Activated naive CD4-positive, alpha-beta T cell treated with anti-CD3 and anti-CD28 coated beads, Interleukin-2, amount 10 ng/mL, durations not matched to agents 7 days and 5 days (primary cell): ENCODE results near the gene SUSD1.

Experiments
- CTCF ChIA-PET: fragments of 350-600 bp; sonication (Branson Sonifier 250); formaldehyde crosslinking; loops from one replicate; lab custom pipeline; 2021; ENCODE audit warnings: antibody characterized with exemption; lab: Charles Lee
- DNase-seq: peaks from one replicate; pipeline ENCODE4 v3.0.0-alpha.2; 2020
- H3K27ac Mint-ChIP-seq: one replicate; pipeline ENCODE4 v1.8.0; 2021; ENCODE audit warnings: mild to moderate bottlenecking, moderate library complexity, mixed read lengths
- H3K27me3 Mint-ChIP-seq: one replicate; pipeline ENCODE4 v1.8.0; 2021; ENCODE audit warnings: mild to moderate bottlenecking, mixed read lengths
- H3K36me3 Mint-ChIP-seq: one replicate; pipeline ENCODE4 v1.8.0; 2021; ENCODE audit warnings: mixed read lengths
- H3K4me1 Mint-ChIP-seq: one replicate; pipeline ENCODE4 v1.8.0; 2021; ENCODE audit warnings: mixed read lengths
- H3K4me3 Mint-ChIP-seq: one replicate; pipeline ENCODE4 v1.8.0; 2021; ENCODE audit warnings: mild to moderate bottlenecking, moderate library complexity, mixed read lengths
- H3K9me3 Mint-ChIP-seq: one replicate; pipeline ENCODE4 v1.8.0; 2021; ENCODE audit warnings: mixed read lengths

The SUSD1 gene

GRCh38 chr9:112015149-112015548 lies 159.9 kb downstream of the SUSD1 start:
- Mint-ChIP-seq H3K27me3 (peaks cover 12% of the 10 kb centered on the region), H3K27ac (no peak overlapping the region), H3K4me1 (peaks cover 13% of the 10 kb centered on the region), H3K4me3 (no peak overlapping the region), H3K36me3 (no peaks in the 10 kb centered on the region), H3K9me3 (no peaks in the 10 kb centered on the region)
- CTCF ChIA-PET = interaction anchor here (0.6 to 0.9 kb wide), 2 partner anchors 60 to 199 kb away, joined by 3 to 4 read pairs; no protein-coding TSS in a partner anchor
- no peak for DNase-seq

- Mint-ChIP-seq H3K4me3 (no peak overlapping the region), H3K27ac (no peak overlapping the region), H3K4me1 (peaks cover 15% of the 10 kb centered on the region), H3K9me3 (no peaks in the 10 kb centered on the region), H3K36me3 (no peaks in the 10 kb centered on the region), H3K27me3 (peaks cover 15% of the 10 kb centered on the region)
- no peak for DNase-seq
- CTCF ChIA-PET = no interaction called here
These were observed 161.8 kb downstream of the SUSD1 start for GRCh38 chr9:112013266-112013665.

GRCh38 chr9:112012026-112012902 lies 162.8 kb downstream of the SUSD1 start:
- Mint-ChIP-seq H3K27me3 (peaks cover 17% of the 10 kb centered on the region), H3K4me3 (no peak overlapping the region), H3K36me3 (no peaks in the 10 kb centered on the region), H3K9me3 (no peaks in the 10 kb centered on the region), H3K27ac (no peak overlapping the region), H3K4me1 (peaks cover 21% of the 10 kb centered on the region)
- CTCF ChIA-PET = interaction anchor here (0.6 to 1.0 kb wide), 2 partner anchors 62 to 76 kb away, joined by 3 to 4 read pairs; no protein-coding TSS in a partner anchor
- no peak for DNase-seq

GRCh38 chr9:112011051-112011620 lies 164.0 kb downstream of the SUSD1 start:
- peaks cover 25% of the 10 kb centered on the region for H3K4me1 Mint-ChIP-seq
- DNase-seq = no peak
- no peak overlapping the region for H3K27ac Mint-ChIP-seq
- CTCF ChIA-PET = no interaction called here
- peaks cover 16% of the 10 kb centered on the region for H3K27me3 Mint-ChIP-seq
- no peaks in the 10 kb centered on the region for H3K36me3 Mint-ChIP-seq
- no peaks in the 10 kb centered on the region for H3K9me3 Mint-ChIP-seq
- no peak overlapping the region for H3K4me3 Mint-ChIP-seq

GRCh38 chr9:112010537-112010936 lies 164.6 kb downstream of the SUSD1 start:
- CTCF ChIA-PET = no interaction called here
- Mint-ChIP-seq H3K36me3 (no peaks in the 10 kb centered on the region), H3K4me1 (peaks cover 26% of the 10 kb centered on the region)

GRCh38 chr9:112009656-112010055 lies 165.4 kb downstream of the SUSD1 start:
- DNase-seq = no peak

More at GRCh38 chr9:112010537-112010936, 164.6 kb downstream of the SUSD1 start:
- no peaks in the 10 kb centered on the region for H3K9me3 Mint-ChIP-seq
- H3K27ac Mint-ChIP-seq = no peak overlapping the region
- DNase-seq = no peak
- no peak overlapping the region for H3K4me3 Mint-ChIP-seq
- H3K27me3 Mint-ChIP-seq = peaks cover 21% of the 10 kb centered on the region

GRCh38 chr9:112007575-112008240 lies 167.4 kb downstream of the SUSD1 start:
- H3K4me3 Mint-ChIP-seq = no peak overlapping the region
- H3K27me3 Mint-ChIP-seq = peaks cover 23% of the 10 kb centered on the region
- H3K4me1 Mint-ChIP-seq = peaks cover 41% of the 10 kb centered on the region
- no peaks in the 10 kb centered on the region for H3K36me3 Mint-ChIP-seq
- no peak overlapping the region for H3K27ac Mint-ChIP-seq
- no peak for DNase-seq
- CTCF ChIA-PET = interaction anchor here (1.0 kb wide), 1 partner anchor 17 kb away, joined by 3 read pairs; no protein-coding TSS in a partner anchor
- H3K9me3 Mint-ChIP-seq = no peaks in the 10 kb centered on the region

More at GRCh38 chr9:112009656-112010055, 165.4 kb downstream of the SUSD1 start:
- peaks cover 21% of the 10 kb centered on the region for H3K27me3 Mint-ChIP-seq
- no peak overlapping the region for H3K4me3 Mint-ChIP-seq
- no peak overlapping the region for H3K27ac Mint-ChIP-seq
- H3K9me3 Mint-ChIP-seq = no peaks in the 10 kb centered on the region
- no peaks in the 10 kb centered on the region for H3K36me3 Mint-ChIP-seq
- CTCF ChIA-PET = no interaction called here
- peaks cover 30% of the 10 kb centered on the region for H3K4me1 Mint-ChIP-seq

- DNase-seq = no peak
- CTCF ChIA-PET = no interaction called here
- Mint-ChIP-seq H3K27me3 (peaks cover 19% of the 10 kb centered on the region), H3K27ac (no peak overlapping the region), H3K36me3 (peaks cover 3% of the 10 kb centered on the region), H3K4me1 (peaks cover 45% of the 10 kb centered on the region), H3K4me3 (no peak overlapping the region), H3K9me3 (no peaks in the 10 kb centered on the region)
These were observed 168.6 kb downstream of the SUSD1 start for GRCh38 chr9:112006361-112007020.

GRCh38 chr9:112005939-112006338 lies 169.2 kb downstream of the SUSD1 start:
- Mint-ChIP-seq H3K27ac (no peak overlapping the region), H3K27me3 (peaks cover 21% of the 10 kb centered on the region), H3K4me3 (no peak overlapping the region), H3K36me3 (peaks cover 3% of the 10 kb centered on the region), H3K9me3 (no peaks in the 10 kb centered on the region), H3K4me1 (peaks cover 47% of the 10 kb centered on the region)
- CTCF ChIA-PET = no interaction called here
- DNase-seq = no peak

- CTCF ChIA-PET = no interaction called here
- Mint-ChIP-seq H3K4me3 (no peak overlapping the region), H3K9me3 (no peaks in the 10 kb centered on the region), H3K27me3 (peaks cover 25% of the 10 kb centered on the region), H3K36me3 (peaks cover 3% of the 10 kb centered on the region), H3K27ac (no peak overlapping the region), H3K4me1 (peaks cover 48% of the 10 kb centered on the region)
- no peak for DNase-seq
These were observed 171.6 kb downstream of the SUSD1 start for GRCh38 chr9:112003538-112003937.

GRCh38 chr9:112002847-112003457 lies 172.1 kb downstream of the SUSD1 start:
- Mint-ChIP-seq H3K4me1 (peaks cover 48% of the 10 kb centered on the region), H3K9me3 (no peaks in the 10 kb centered on the region), H3K27me3 (peaks cover 19% of the 10 kb centered on the region), H3K27ac (peak overlapping the region; percentile 90), H3K4me3 (no peak overlapping the region), H3K36me3 (peaks cover 3% of the 10 kb centered on the region)
- no peak for DNase-seq
- CTCF ChIA-PET = no interaction called here

GRCh38 chr9:112002131-112002846 lies 172.8 kb downstream of the SUSD1 start:
- Mint-ChIP-seq H3K36me3 (peaks cover 3% of the 10 kb centered on the region), H3K9me3 (no peaks in the 10 kb centered on the region), H3K27ac (peak overlapping the region; percentile 90), H3K27me3 (peaks cover 18% of the 10 kb centered on the region), H3K4me3 (no peak overlapping the region), H3K4me1 (peaks cover 42% of the 10 kb centered on the region)
- CTCF ChIA-PET = no interaction called here
- peak; percentile 49 for DNase-seq

GRCh38 chr9:112000743-112001142 lies 174.4 kb downstream of the SUSD1 start:
- H3K4me3 Mint-ChIP-seq = no peak overlapping the region
- H3K27ac Mint-ChIP-seq = peak overlapping the region; percentile 42
- CTCF ChIA-PET = no interaction called here
- no peaks in the 10 kb centered on the region for H3K9me3 Mint-ChIP-seq
- peaks cover 13% of the 10 kb centered on the region for H3K27me3 Mint-ChIP-seq
- H3K4me1 Mint-ChIP-seq = peaks cover 37% of the 10 kb centered on the region
- H3K36me3 Mint-ChIP-seq = peaks cover 3% of the 10 kb centered on the region
- no peak for DNase-seq
